Cerebellar cortex (tissue), 1 donor: ENCODE measurements around the gene CD83.
"Not testable (repeated sequence)": the region's sequence is repeated elsewhere in the genome, so short reads cannot be mapped to it uniquely, and the experiment has no call there.

Experiments used
- DNase-seq: peaks from one replicate; pipeline ENCODE4 v3.0.0-alpha.2; 2015; ENCODE audit warnings: low spot score

Gene CD83

GRCh38 chr6:14147891-14148290 is 30.3 kb downstream of the CD83 start:
- DNase-seq: no peak

GRCh38 chr6:14148471-14148870 is 30.9 kb downstream of the CD83 start:
- DNase-seq: no peak

DNA sequence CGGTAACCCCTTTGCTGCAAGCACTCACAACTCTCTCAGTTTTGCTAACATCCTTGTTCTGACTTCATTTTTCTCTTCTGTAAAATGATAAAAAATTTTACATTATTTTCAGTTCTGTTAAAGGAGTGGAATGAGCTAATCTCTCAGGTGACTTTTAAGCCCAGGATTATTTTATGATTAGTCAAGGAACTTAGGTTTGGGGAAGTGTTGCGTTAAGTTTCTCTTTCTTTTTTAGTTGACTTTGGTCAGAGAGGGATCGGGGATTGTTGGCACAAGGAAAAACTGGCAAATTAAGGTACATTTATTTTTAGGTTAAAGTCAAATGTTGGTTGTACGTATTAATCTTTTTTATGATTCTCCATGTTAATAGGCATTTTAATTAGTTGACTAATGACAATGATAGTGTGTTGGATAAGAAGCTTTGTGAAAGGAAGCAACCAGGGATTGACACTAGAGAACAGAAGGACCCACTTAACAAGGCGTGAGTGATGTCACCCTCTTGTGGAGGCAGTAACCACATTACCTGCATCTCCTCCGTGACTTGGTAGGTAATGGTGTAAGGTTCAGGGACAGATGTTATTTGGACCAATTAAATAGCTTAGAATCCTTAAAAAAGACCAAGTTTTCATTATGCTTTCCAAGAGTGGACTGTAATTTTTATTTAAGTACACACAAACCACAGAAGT is 31.6 kb downstream of the CD83 start:
- no peak for DNase-seq

GRCh38 chr6:14149739-14150130 is 32.2 kb downstream of the CD83 start:
- no peak for DNase-seq

GRCh38 chr6:14151300-14151699 is 33.7 kb downstream of the CD83 start:
- not testable (repeated sequence) for DNase-seq

GRCh38 chr6:14151773-14152172 is 34.2 kb downstream of the CD83 start:
- DNase-seq: no peak

- no peak for DNase-seq
Observed at GRCh38 chr6:14153228-14153627, 35.7 kb downstream of the CD83 start.

- no peak for DNase-seq
Observed at GRCh38 chr6:14159090-14159489, 41.5 kb downstream of the CD83 start.

- DNase-seq: no peak
Observed at GRCh38 chr6:14162826-14163225, 45.3 kb downstream of the CD83 start.

GRCh38 chr6:14165091-14165490 is 47.5 kb downstream of the CD83 start:
- no peak for DNase-seq

DNA sequence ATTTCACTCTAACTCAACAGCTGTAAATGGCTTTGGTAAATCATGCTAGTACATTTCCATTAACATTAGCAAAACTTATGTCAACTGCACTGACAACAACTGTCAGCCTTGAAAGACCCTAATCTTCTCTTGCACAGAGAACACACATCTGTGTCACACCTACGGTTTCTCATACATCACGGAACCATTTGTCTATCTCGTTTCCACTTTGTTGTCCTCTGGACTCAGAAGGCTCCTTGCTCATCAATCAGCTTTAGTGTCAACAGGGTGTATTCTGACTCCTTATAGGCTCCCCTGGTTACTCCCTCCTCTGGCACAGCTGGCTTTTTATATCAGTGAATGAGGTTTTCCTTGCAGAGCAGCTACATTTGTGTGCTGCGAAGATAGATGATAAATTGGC is 49.3 kb downstream of the CD83 start:
- DNase-seq: no peak

DNA sequence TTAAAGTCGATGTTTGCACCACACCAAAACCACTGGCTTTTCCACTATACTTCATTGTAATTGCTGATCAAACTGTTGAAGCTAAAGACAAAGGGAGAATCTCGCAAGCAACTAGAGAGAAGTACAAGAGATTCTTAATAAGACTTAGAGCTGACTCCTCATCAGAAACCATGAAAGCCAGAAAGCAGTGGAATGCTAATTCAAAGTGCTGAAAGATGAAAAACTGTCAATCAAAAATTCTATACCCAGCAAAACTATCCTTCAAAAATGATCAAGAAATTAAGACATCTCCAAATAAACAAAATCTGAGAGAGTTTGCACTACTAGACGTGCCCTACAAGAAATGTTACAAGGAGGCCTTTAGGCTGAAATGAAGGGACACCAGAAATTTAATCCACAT is 52.6 kb downstream of the CD83 start:
- no peak for DNase-seq

- no peak for DNase-seq
Observed at GRCh38 chr6:14172562-14172961, 55.0 kb downstream of the CD83 start.

- no peak for DNase-seq
Observed at GRCh38 chr6:14174226-14174625, 56.7 kb downstream of the CD83 start.

- DNase-seq: peak; percentile 41
Observed at GRCh38 chr6:14174996-14175395, 57.4 kb downstream of the CD83 start.

GRCh38 chr6:14176429-14176828 is 58.9 kb downstream of the CD83 start:
- no peak for DNase-seq

DNA sequence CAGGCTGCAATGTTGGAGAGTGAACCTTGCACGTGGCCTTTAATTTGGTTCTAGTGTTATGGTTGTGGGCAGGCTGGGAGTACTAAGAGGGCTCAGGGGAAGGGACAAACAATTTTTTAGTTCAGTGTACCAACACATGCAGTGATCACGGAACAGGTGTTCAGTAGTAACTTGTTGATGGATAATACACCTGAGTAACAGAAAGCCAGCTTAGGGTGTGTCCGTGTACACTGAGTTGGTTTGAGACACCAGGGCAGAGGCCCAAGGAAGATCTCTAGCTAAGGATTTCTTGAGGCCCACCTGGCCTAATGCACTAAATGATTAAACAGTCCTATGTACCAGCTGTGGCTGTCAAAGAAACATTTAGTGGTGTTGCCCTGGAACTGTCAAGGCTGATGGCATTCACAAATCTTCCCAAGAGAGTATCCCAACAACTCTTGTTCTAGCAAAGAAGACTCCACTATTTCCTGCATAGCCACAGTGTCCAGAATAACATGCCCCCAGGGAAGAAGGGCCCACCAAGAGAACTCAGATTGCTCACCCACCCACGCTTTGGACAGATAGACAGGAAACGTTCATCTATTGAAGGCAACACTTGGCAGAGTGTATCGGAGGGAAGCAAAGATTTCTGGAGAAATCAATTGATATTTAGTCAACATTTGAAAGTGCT is 60.0 kb downstream of the CD83 start:
- DNase-seq: no peak

- DNase-seq: no peak
Observed at GRCh38 chr6:14178083-14178445, 60.5 kb downstream of the CD83 start.

GRCh38 chr6:14180609-14181008 is 63.0 kb downstream of the CD83 start:
- DNase-seq: no peak

DNA sequence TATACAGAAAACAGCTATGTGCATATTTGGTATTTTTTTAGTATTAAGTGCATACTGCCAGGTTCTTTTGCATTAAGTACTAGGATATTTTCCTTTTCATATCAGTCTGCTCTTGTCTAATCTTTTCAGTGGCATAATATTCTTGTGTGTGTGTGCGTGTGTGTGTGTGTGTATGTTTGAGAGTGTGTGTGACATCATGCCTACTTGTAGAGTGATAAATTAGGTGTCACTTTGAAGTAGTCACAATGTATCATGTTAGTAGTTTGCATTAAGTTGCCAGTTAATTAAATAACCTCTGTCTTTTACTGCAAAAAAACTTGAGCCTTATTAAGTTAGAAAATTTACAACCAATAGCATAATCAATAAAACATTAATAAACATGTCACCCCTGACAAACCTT is 65.3 kb downstream of the CD83 start:
- DNase-seq: no peak
